Measurements from ENCODE around the gene MRPL11.

DNA sequence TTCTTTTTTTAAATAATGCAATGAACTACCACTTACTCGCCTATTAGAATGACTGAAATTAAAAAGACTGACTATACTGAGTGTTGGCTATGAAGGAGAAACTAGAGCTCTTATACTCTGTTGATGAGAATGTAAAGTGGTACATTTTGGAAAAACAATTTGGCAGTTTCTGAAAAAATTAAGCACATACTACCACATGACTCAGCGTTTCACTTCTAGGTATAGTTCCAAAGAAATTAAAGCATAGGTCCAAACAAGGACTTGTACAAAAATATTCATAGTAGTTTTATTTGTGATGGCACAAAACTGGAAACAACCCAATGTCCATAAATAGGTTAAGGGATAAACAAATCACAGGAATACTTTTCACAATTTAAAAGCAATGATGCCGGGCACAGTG lies 44.7 kb downstream of the MRPL11 start:
- TF ChIP-seq POLR2A (IDR thresholded peaks at IDR 0.05) = no peak
- TF ChIP-seq, protein P1, sequence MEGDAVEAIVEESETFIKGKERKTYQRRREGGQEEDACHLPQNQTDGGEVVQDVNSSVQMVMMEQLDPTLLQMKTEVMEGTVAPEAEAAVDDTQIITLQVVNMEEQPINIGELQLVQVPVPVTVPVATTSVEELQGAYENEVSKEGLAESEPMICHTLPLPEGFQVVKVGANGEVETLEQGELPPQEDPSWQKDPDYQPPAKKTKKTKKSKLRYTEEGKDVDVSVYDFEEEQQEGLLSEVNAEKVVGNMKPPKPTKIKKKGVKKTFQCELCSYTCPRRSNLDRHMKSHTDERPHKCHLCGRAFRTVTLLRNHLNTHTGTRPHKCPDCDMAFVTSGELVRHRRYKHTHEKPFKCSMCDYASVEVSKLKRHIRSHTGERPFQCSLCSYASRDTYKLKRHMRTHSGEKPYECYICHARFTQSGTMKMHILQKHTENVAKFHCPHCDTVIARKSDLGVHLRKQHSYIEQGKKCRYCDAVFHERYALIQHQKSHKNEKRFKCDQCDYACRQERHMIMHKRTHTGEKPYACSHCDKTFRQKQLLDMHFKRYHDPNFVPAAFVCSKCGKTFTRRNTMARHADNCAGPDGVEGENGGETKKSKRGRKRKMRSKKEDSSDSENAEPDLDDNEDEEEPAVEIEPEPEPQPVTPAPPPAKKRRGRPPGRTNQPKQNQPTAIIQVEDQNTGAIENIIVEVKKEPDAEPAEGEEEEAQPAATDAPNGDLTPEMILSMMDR (IDR thresholded peaks at IDR 0.05) = no peak

Measured in uterus (tissue), 2 donors.